Measurements from ENCODE around the gene PCNX3. TPM values are rescaled to one million over a fixed set of nuclear protein-coding genes. Genes with fewer than 3 reads are reported as not detected.
A peak's percentile ranks its signal among the peaks of the same experiment; 100 is the strongest.

The PCNX3 gene
- total RNA-seq, 1 donor from 2014 or later, result 34.0 TPM

GRCh38 chr11:65598258-65598699, 17.3 kb upstream of the PCNX3 start:
- DNase-seq (no peak), ATAC-seq (no peak)
- Histone ChIP-seq H3K27me3 (no peaks in the 10 kb centered on the region), H3K4me1 (no peaks in the 10 kb centered on the region), H3K9me3 (no peaks in the 10 kb centered on the region), H3K4me3 (no peak overlapping the region), H3K27ac (no peak overlapping the region), H3K36me3 (peaks cover 48% of the 10 kb centered on the region)
- TF ChIP-seq CTCF (IDR thresholded peaks at IDR 0.05), result no peak
- intact Hi-C loops (cut with DNase I), result no loop called here

GRCh38 chr11:65599216-65599954, 16.2 kb upstream of the PCNX3 start:
- no peaks in the 10 kb centered on the region for H3K4me1 ChIP-seq
- no peak overlapping the region for H3K27ac ChIP-seq
- no peak for TF ChIP-seq CTCF (IDR thresholded peaks at IDR 0.05)
- intact Hi-C loops (cut with DNase I), result no loop called here
- H3K9me3 ChIP-seq, result no peaks in the 10 kb centered on the region
- H3K36me3 ChIP-seq, result peaks cover 59% of the 10 kb centered on the region
- ATAC-seq (no peak), DNase-seq (no peak)
- no peaks in the 10 kb centered on the region for H3K27me3 ChIP-seq
- no peak overlapping the region for H3K4me3 ChIP-seq

GRCh38 chr11:65599955-65600246, 15.7 kb upstream of the PCNX3 start:
- Histone ChIP-seq H3K4me1 (no peaks in the 10 kb centered on the region), H3K27me3 (no peaks in the 10 kb centered on the region), H3K27ac (no peak overlapping the region), H3K4me3 (no peak overlapping the region), H3K36me3 (peaks cover 64% of the 10 kb centered on the region), H3K9me3 (no peaks in the 10 kb centered on the region)
- TF ChIP-seq CTCF (IDR thresholded peaks at IDR 0.05), result no peak
- ATAC-seq (no peak), DNase-seq (no peak)
- intact Hi-C loops (cut with DNase I), result no loop called here

GRCh38 chr11:65604258-65604657, 11.3 kb upstream of the PCNX3 start:
- no peaks in the 10 kb centered on the region for H3K9me3 ChIP-seq
- H3K4me3 ChIP-seq, result no peak overlapping the region
- peaks cover 69% of the 10 kb centered on the region for H3K36me3 ChIP-seq
- DNase-seq (no peak), ATAC-seq (no peak)
- H3K4me1 ChIP-seq, result peaks cover 17% of the 10 kb centered on the region
- intact Hi-C loops (cut with DNase I), result no loop called here
- H3K27ac ChIP-seq, result no peak overlapping the region
- no peak for TF ChIP-seq CTCF (IDR thresholded peaks at IDR 0.05)
- H3K27me3 ChIP-seq, result no peaks in the 10 kb centered on the region

- peak; percentile 96 for ATAC-seq
- no peak for TF ChIP-seq CTCF (IDR thresholded peaks at IDR 0.05)
- Histone ChIP-seq H3K27ac (peak overlapping the region; percentile 55), H3K27me3 (no peaks in the 10 kb centered on the region), H3K4me3 (peak overlapping the region; percentile 23), H3K4me1 (peaks cover 39% of the 10 kb centered on the region), H3K36me3 (peaks cover 69% of the 10 kb centered on the region), H3K9me3 (no peaks in the 10 kb centered on the region)
- intact Hi-C loops (cut with DNase I), result no loop called here
- DNase-seq, result peak; percentile 95
Observed at GRCh38 chr11:65606876-65607613, 8.5 kb upstream of the PCNX3 start.

Measured in upper lobe of right lung (tissue), 1 donor.